Measurements from ENCODE around the gene PMVK. TPM values are rescaled to one million over a fixed set of nuclear protein-coding genes. Genes with fewer than 3 reads are reported as not detected.

Gene PMVK
- polyA plus RNA-seq, 3 donors = 17.2 to 43.2 (median 41.9) TPM

DNA sequence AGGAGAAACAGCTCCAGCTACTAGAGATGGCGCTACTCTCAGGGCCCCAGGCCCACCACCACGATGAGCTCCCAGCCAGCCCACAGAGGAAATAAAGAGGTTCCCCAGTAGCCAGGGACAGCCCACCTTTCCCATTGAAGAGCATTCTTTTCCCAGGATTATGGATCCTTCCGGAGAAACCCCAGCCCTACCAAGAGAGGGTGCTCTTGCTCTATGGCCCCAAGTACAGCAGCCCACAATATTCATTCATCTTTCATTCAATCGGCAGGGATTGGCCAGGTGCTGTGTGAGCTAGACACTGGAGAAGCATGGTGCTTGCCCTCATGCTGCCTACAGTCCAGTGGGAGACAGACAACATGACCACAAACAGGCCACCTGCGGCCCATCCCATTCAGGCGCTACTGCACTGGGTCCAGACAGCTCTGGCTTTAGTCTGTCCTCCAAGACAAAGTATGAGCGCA is 29.9 kb downstream of the PMVK start:
- intact Hi-C loops (cut with micrococcal nuclease) = no loop called here
- H3K36me3 ChIP-seq (replicated peaks in 1 of 2; ENCODE audit: control insufficient read depth in 1 of 2, insufficient read depth in 2 of 2, low read length in 2 of 2) = no peaks in the 10 kb centered on the region
- Mint-ChIP-seq H3K9me3 (peaks cover 5 to 10% (median 8%) of the 10 kb centered on the region in 7 donors), H3K27ac (no peak overlapping the region), H3K4me3 (no peak overlapping the region), H3K4me1 (peaks cover 5% of the 10 kb centered on the region), H3K36me3 (peaks cover 0 to 3% of the 10 kb centered on the region in 2 donors), H3K27me3 (ENCODE audit: low read depth in 3 of 3) (peaks cover 0 to 2% (median 1%) of the 10 kb centered on the region in 3 donors)
- H2AFZ ChIP-seq (ENCODE audit: insufficient read depth, low read depth, low read length, poor library complexity, severe bottlenecking) = no peak overlapping the region
- TF ChIP-seq, protein P1, sequence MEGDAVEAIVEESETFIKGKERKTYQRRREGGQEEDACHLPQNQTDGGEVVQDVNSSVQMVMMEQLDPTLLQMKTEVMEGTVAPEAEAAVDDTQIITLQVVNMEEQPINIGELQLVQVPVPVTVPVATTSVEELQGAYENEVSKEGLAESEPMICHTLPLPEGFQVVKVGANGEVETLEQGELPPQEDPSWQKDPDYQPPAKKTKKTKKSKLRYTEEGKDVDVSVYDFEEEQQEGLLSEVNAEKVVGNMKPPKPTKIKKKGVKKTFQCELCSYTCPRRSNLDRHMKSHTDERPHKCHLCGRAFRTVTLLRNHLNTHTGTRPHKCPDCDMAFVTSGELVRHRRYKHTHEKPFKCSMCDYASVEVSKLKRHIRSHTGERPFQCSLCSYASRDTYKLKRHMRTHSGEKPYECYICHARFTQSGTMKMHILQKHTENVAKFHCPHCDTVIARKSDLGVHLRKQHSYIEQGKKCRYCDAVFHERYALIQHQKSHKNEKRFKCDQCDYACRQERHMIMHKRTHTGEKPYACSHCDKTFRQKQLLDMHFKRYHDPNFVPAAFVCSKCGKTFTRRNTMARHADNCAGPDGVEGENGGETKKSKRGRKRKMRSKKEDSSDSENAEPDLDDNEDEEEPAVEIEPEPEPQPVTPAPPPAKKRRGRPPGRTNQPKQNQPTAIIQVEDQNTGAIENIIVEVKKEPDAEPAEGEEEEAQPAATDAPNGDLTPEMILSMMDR (IDR thresholded peaks at IDR 0.05) = no peak
- H3K27ac ChIP-seq (ENCODE audit: low read depth in 1 of 2, low read length in 2 of 2) = no peak overlapping the region
- no peak for DNase-seq
- H3K27me3 ChIP-seq (ENCODE audit: control insufficient read depth in 2 of 2, insufficient read depth in 2 of 2, low read length in 2 of 2) = no peaks in the 10 kb centered on the region
- no peak overlapping the region for H3K4me2 ChIP-seq (replicated peaks; ENCODE audit: extremely low read depth, low read length, poor library complexity, severe bottlenecking)
- H3K9me3 ChIP-seq (replicated peaks in 1 of 2; ENCODE audit: control insufficient read depth in 1 of 2, insufficient read depth in 1 of 2, low read length in 2 of 2) = peaks cover 0 to 6% of the 10 kb centered on the region in 2 donors
- no peaks in the 10 kb centered on the region for H4K20me1 ChIP-seq (ENCODE audit: insufficient read depth, low read length)
- H3K79me2 ChIP-seq (ENCODE audit: insufficient read depth, low read length) = no peaks in the 10 kb centered on the region
- 79% methylated on average over 6 of the region's 7 CpGs for WGBS (ENCODE audit: insufficient coverage)
- H3K4me1 ChIP-seq (ENCODE audit: control insufficient read depth in 1 of 2, insufficient read depth in 2 of 2, low read length in 2 of 2) = no peaks in the 10 kb centered on the region
- H3K9ac ChIP-seq (ENCODE audit: insufficient read depth, low read length, poor library complexity, severe bottlenecking) = no peak overlapping the region
- H3K4me3 ChIP-seq (replicated peaks in 1 of 3; ENCODE audit: low read depth in 2 of 3, low read length in 3 of 3) = no peak overlapping the region

DNA sequence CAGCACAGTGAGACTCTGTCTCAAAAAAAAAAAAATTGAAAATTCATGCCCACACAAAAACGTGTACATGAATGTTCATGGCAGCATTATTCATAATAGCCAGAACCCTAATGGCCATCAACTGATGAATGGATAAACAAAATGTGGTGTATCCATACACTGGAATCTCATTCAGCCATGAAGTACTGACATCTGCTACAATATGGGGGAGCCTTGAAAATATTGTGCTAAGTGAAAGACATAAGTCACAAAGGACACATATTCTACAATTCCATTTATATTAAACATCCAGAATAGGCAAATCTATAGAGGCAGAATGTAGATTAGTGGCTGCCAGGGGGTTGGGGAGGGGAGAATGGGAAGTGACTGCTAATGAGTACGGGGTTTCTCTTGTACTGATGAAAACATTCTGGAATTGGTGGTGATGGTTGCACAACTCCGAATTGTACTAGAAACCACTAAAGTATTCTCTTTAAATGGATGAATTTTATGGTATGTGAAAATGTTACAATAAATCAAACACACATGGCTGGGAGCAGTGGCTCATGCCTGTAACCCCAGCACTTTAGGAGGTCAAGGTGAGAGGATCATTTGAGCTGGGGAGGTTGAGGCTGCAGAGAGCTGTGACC is 33.5 kb downstream of the PMVK start:
- Histone ChIP-seq H3K9me3 (replicated peaks in 1 of 2; ENCODE audit: control insufficient read depth in 1 of 2, insufficient read depth in 1 of 2, low read length in 2 of 2) (no peaks in the 10 kb centered on the region), H3K27me3 (ENCODE audit: control insufficient read depth in 2 of 2, insufficient read depth in 2 of 2, low read length in 2 of 2) (no peaks in the 10 kb centered on the region), H3K36me3 (replicated peaks in 1 of 2; ENCODE audit: control insufficient read depth in 1 of 2, insufficient read depth in 2 of 2, low read length in 2 of 2) (no peaks in the 10 kb centered on the region), H3K79me2 (ENCODE audit: insufficient read depth, low read length) (no peaks in the 10 kb centered on the region), H3K4me1 (ENCODE audit: control insufficient read depth in 1 of 2, insufficient read depth in 2 of 2, low read length in 2 of 2) (no peaks in the 10 kb centered on the region), H3K9ac (ENCODE audit: insufficient read depth, low read length, poor library complexity, severe bottlenecking) (no peak overlapping the region), H4K20me1 (ENCODE audit: insufficient read depth, low read length) (no peaks in the 10 kb centered on the region), H3K27ac (ENCODE audit: low read depth in 1 of 2, low read length in 2 of 2) (no peak overlapping the region), H2AFZ (ENCODE audit: insufficient read depth, low read depth, low read length, poor library complexity, severe bottlenecking) (no peak overlapping the region), H3K4me3 (replicated peaks in 1 of 3; ENCODE audit: low read depth in 2 of 3, low read length in 3 of 3) (no peak overlapping the region), H3K4me2 (replicated peaks; ENCODE audit: extremely low read depth, low read length, poor library complexity, severe bottlenecking) (no peak overlapping the region)
- peaks cover 0 to 3% (median 0%) of the 10 kb centered on the region in 7 donors for H3K9me3 Mint-ChIP-seq
- no peak for DNase-seq
- H3K27me3 Mint-ChIP-seq (ENCODE audit: low read depth in 3 of 3) = peaks cover 2 to 4% (median 3%) of the 10 kb centered on the region in 3 donors
- WGBS (ENCODE audit: insufficient coverage) = no CpG with 5 or more reads among the region's 3 CpGs
- intact Hi-C loops (cut with micrococcal nuclease) = no loop called here
- peaks cover 5% of the 10 kb centered on the region for H3K4me1 Mint-ChIP-seq
- TF ChIP-seq, protein P1 (IDR thresholded peaks at IDR 0.05) = no peak
- H3K36me3 Mint-ChIP-seq = no peaks in the 10 kb centered on the region
- no peak overlapping the region for H3K4me3 Mint-ChIP-seq
- H3K27ac Mint-ChIP-seq = no peak overlapping the region
